HT1080 (cell line): ENCODE data around the gene PRRC2C. TPM values are rescaled to one million over a fixed set of nuclear protein-coding genes. Genes with fewer than 3 reads are reported as not detected.
"Not testable (repeated sequence)": the region's sequence is repeated elsewhere in the genome, so short reads cannot be mapped to it uniquely, and the experiment has no call there.

Experiments used
- DNase-seq: peaks from one replicate; pipeline ENCODE4 v3.0.0-alpha.2; 2015; ENCODE audit warnings: low read depth
- polyA plus RNA-seq, 2 experiments: library from polyadenylated mRNA; depleted of rRNA; stranded (reverse); fragments of >200 nt; gene quantifications; 2 replicates each; pipeline ENCODE4 v1.2.3, GENCODE V29; 2015
- total RNA-seq: library from RNA; depleted of rRNA; stranded (reverse); fragments of >200 nt; shearing (Covaris generic); gene quantifications from 2 replicates; pipeline ENCODE4 v1.2.3, GENCODE V29; 2014; rRNA removed

The PRRC2C gene
- 46.7 and 56.4 TPM in 2 replicates for total RNA-seq
- polyA plus RNA-seq (2015; cell fraction: cytosol; rRNA removed), result 30.9 and 42.1 TPM in 2 replicates
- polyA plus RNA-seq (2015; cell fraction: nucleus; rRNA removed), result 259 and 264 TPM in 2 replicates

- DNase-seq, result peak; percentile 95
Measured at GRCh38 chr1:171485375-171486047, at the start of gene PRRC2C. Gene PRRC2C, plus strand, starts transcription at chr1:171485530. Its CDS starts 26,559 bp downstream, at chr1:171512089.

- DNase-seq, result peak; percentile 98
Measured at GRCh38 chr1:171438441-171438840, 46.9 kb upstream of the PRRC2C start.

- DNase-seq, result not testable (repeated sequence)
Measured at GRCh38 chr1:171440201-171440600, 45.1 kb upstream of the PRRC2C start.

GRCh38 chr1:171441278-171441895 lies 43.9 kb upstream of the PRRC2C start:
- peak; percentile 81 for DNase-seq

- no peak for DNase-seq
Measured at GRCh38 chr1:171446386-171446785, 38.9 kb upstream of the PRRC2C start.

- DNase-seq, result no peak
Measured at GRCh38 chr1:171455967-171456366, 29.4 kb upstream of the PRRC2C start.

GRCh38 chr1:171457412-171457811 lies 27.9 kb upstream of the PRRC2C start:
- DNase-seq, result no peak

- DNase-seq, result no peak
Measured at GRCh38 chr1:171460018-171460620, 25.2 kb upstream of the PRRC2C start.

- no peak for DNase-seq
Measured at GRCh38 chr1:171467626-171468025, 17.7 kb upstream of the PRRC2C start.

- DNase-seq, result peak; percentile 68
Measured at GRCh38 chr1:171468120-171468750, 17.1 kb upstream of the PRRC2C start.

GRCh38 chr1:171470726-171471125 lies 14.6 kb upstream of the PRRC2C start:
- no peak for DNase-seq

GRCh38 chr1:171472183-171472647 lies 13.1 kb upstream of the PRRC2C start:
- no peak for DNase-seq

- no peak for DNase-seq
Measured at GRCh38 chr1:171476829-171477228, 8.5 kb upstream of the PRRC2C start.

- no peak for DNase-seq
Measured at GRCh38 chr1:171477804-171478203, 7.5 kb upstream of the PRRC2C start.

- DNase-seq, result no peak
Measured at GRCh38 chr1:171480035-171480434, 5.3 kb upstream of the PRRC2C start.

- no peak for DNase-seq
Measured at GRCh38 chr1:171484760-171485374, 463 bp upstream of the PRRC2C start.

GRCh38 chr1:171486048-171486519 lies 754 bp downstream of the PRRC2C start:
- DNase-seq, result peak; percentile 77

- DNase-seq, result no peak
Measured at GRCh38 chr1:171487038-171487437, 1.7 kb downstream of the PRRC2C start.

GRCh38 chr1:171488190-171488929 lies 3.0 kb downstream of the PRRC2C start:
- DNase-seq, result no peak

- DNase-seq, result no peak
Measured at GRCh38 chr1:171494076-171494475, 8.7 kb downstream of the PRRC2C start.
